Epithelial cell of esophagus (primary cell): ENCODE measurements around the gene IPCEF1.

ENCODE experiments used
- DNase-seq: peaks from one replicate; pipeline ENCODE4 v3.0.0; 2010; ENCODE audit warnings: low read depth
- H3K4me3 ChIP-seq: 2 replicates; pipeline ENCODE4 v1.5.1; 2011; ENCODE audit warnings: mild to moderate bottlenecking, low read length, control low read depth
- TF ChIP-seq, protein P1 (sequence below): IDR thresholded peaks from 2 replicates; pipeline ENCODE4 v1.5.1; 2011; ENCODE audit warnings: low read depth, mild to moderate bottlenecking, low read length, control low read depth, inconsistent platforms; ENCODE audit not compliant: insufficient read depth; ENCODE audit errors: missing control alignments

The IPCEF1 gene

GRCh38 chr6:154356690-154357089 is at the start of gene IPCEF1:
Gene IPCEF1, minus strand, starts transcription at chr6:154356803. Its CDS starts 90,856 bp downstream, at chr6:154265947.
- no peak within 1 kb of the TSS for H3K4me3 ChIP-seq
- TF ChIP-seq, protein P1, sequence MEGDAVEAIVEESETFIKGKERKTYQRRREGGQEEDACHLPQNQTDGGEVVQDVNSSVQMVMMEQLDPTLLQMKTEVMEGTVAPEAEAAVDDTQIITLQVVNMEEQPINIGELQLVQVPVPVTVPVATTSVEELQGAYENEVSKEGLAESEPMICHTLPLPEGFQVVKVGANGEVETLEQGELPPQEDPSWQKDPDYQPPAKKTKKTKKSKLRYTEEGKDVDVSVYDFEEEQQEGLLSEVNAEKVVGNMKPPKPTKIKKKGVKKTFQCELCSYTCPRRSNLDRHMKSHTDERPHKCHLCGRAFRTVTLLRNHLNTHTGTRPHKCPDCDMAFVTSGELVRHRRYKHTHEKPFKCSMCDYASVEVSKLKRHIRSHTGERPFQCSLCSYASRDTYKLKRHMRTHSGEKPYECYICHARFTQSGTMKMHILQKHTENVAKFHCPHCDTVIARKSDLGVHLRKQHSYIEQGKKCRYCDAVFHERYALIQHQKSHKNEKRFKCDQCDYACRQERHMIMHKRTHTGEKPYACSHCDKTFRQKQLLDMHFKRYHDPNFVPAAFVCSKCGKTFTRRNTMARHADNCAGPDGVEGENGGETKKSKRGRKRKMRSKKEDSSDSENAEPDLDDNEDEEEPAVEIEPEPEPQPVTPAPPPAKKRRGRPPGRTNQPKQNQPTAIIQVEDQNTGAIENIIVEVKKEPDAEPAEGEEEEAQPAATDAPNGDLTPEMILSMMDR: no peak
- DNase-seq: no peak

GRCh38 chr6:154406301-154406700 is 49.7 kb upstream of the IPCEF1 start:
- H3K4me3 ChIP-seq: no peak overlapping the region
- no peak for DNase-seq
- TF ChIP-seq, protein P1: no peak

GRCh38 chr6:154404791-154405400 is 48.3 kb upstream of the IPCEF1 start:
- TF ChIP-seq, protein P1: no peak
- no peak overlapping the region for H3K4me3 ChIP-seq
- no peak for DNase-seq

DNA sequence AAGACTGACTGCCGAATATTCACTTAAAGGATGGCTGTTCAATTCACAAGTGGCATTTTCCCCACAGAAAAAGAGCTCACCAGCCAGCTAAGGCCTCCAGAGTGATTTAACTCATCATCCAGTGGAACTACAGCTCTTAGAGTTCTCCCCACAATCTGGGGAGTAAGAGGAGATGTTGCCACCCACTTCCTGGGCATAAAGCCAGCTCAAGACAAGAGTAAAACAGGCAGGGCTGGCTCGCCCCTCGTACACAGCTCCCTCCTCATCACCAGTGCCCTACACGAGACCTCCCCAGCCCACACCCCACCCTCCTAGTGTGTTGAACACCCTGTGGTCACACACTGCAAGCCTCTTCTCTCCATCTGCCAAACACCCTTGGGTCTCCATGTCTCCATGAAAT is 47.2 kb upstream of the IPCEF1 start:
- TF ChIP-seq, protein P1: no peak
- DNase-seq: peak; percentile 49
- no peak overlapping the region for H3K4me3 ChIP-seq

GRCh38 chr6:154402081-154402780 is 45.6 kb upstream of the IPCEF1 start:
- H3K4me3 ChIP-seq: no peak overlapping the region
- DNase-seq: peak; percentile 90
- TF ChIP-seq, protein P1: no peak

GRCh38 chr6:154399097-154399496 is 42.5 kb upstream of the IPCEF1 start:
- DNase-seq: peak; percentile 31
- no peak overlapping the region for H3K4me3 ChIP-seq
- TF ChIP-seq, protein P1: no peak
